Stimulated activated CD8-positive, alpha-beta memory T cell treated with anti-CD3 and anti-CD28 coated beads, Interleukin-12 subunit alpha, Interleukin-12 subunit beta, amount 100 ng/mL, for 1 hour (primary cell): ENCODE data around the gene PUDP.
A peak's percentile ranks its signal among the peaks of the same experiment; 100 is the strongest.
"Not testable (repeated sequence)": the region's sequence is repeated elsewhere in the genome, so short reads cannot be mapped to it uniquely, and the experiment has no call there.

Experiments
- DNase-seq: peaks from one replicate; pipeline ENCODE4 v3.0.0-alpha.2; 2020; ENCODE audit warnings: low read depth

The PUDP gene

GRCh38 chrX:7109049-7109531 is 38.9 kb downstream of the PUDP start:
- DNase-seq: no peak

GRCh38 chrX:7108030-7108429 is 39.9 kb downstream of the PUDP start:
- DNase-seq: no peak

- DNase-seq: no peak
Measured at GRCh38 chrX:7106649-7107048, 41.3 kb downstream of the PUDP start.

- DNase-seq: no peak
Measured at GRCh38 chrX:7102119-7102518, 45.8 kb downstream of the PUDP start.

- no peak for DNase-seq
Measured at GRCh38 chrX:7100022-7100421, 47.9 kb downstream of the PUDP start.

GRCh38 chrX:7095657-7096056 is 52.3 kb downstream of the PUDP start:
- DNase-seq: not testable (repeated sequence)

GRCh38 chrX:7093305-7093704 is 54.6 kb downstream of the PUDP start:
- DNase-seq: no peak

GRCh38 chrX:7092543-7092942 is 55.4 kb downstream of the PUDP start:
- DNase-seq: no peak

GRCh38 chrX:7091923-7092322 is 56.0 kb downstream of the PUDP start:
- no peak for DNase-seq

GRCh38 chrX:7090641-7091040 is 57.3 kb downstream of the PUDP start:
- DNase-seq: no peak

- DNase-seq: peak; percentile 17
Measured at GRCh38 chrX:7088968-7089615, 58.9 kb downstream of the PUDP start.

- DNase-seq: no peak
Measured at GRCh38 chrX:7086384-7086783, 61.6 kb downstream of the PUDP start.

- no peak for DNase-seq
Measured at GRCh38 chrX:7085879-7086278, 62.1 kb downstream of the PUDP start.

- no peak for DNase-seq
Measured at GRCh38 chrX:7084841-7085240, 63.1 kb downstream of the PUDP start.

GRCh38 chrX:7083468-7084396 is 64.2 kb downstream of the PUDP start:
- DNase-seq: peak; percentile 18

GRCh38 chrX:7083021-7083420 is 64.9 kb downstream of the PUDP start:
- no peak for DNase-seq

GRCh38 chrX:7082556-7082955 is 65.4 kb downstream of the PUDP start:
- DNase-seq: no peak

- DNase-seq: no peak
Measured at GRCh38 chrX:7077241-7078230, 70.4 kb downstream of the PUDP start.

GRCh38 chrX:7076245-7076661 is 71.7 kb downstream of the PUDP start:
- DNase-seq: no peak

GRCh38 chrX:7074908-7075204 is 73.1 kb downstream of the PUDP start:
- no peak for DNase-seq

GRCh38 chrX:7074148-7074907 is 73.6 kb downstream of the PUDP start:
- no peak for DNase-seq
